SK-N-SH (cell line): Measurements from ENCODE around the gene NRIP2. TPM values are rescaled to one million over a fixed set of nuclear protein-coding genes. Genes with fewer than 3 reads are reported as not detected.

Source experiments
- CTCF ChIA-PET: fragments of 300-600, 350-600 bp; formaldehyde crosslinking; extraction: SDS; loops from one replicate; lab custom pipeline; 2021; lab: Yijun Ruan, JAX
- POLR2A ChIA-PET: fragments of 350-600 bp; sonication (Branson Sonifier 250); formaldehyde crosslinking; extraction: SDS; loops from one replicate; lab custom pipeline; 2020; ENCODE audit warnings: antibody characterized with exemption, inconsistent platforms; lab: Yijun Ruan, JAX
- DNase-seq: peaks from one replicate; pipeline ENCODE4 v3.0.0; 2012
- H2AFZ ChIP-seq: fragments of 200-600 bp; sonication (generic); 2 replicates; pipeline ENCODE4 v1.8.1; 2016; ENCODE audit warnings: antibody characterized with exemption, mild to moderate bottlenecking, low read depth
- H3F3A ChIP-seq: fragments of 200-600 bp; sonication (generic); replicated peaks from 2 replicates; pipeline ENCODE3; 2016; ENCODE audit warnings: antibody characterized with exemption, mild to moderate bottlenecking; ENCODE audit not compliant: insufficient read depth
- H3K27ac ChIP-seq, 2 experiments: fragments of 200-500 bp in 1 of 2; fragments of 200-600 bp in 1 of 2; sonication (Bioruptor generic) in 1 of 2; sonication (generic), shearing (Covaris generic) in 1 of 2; 2 replicates each; pipeline versions ENCODE4 v1.5.1 to v1.6.1; 2014 to 2016; ENCODE audit warnings: low read depth in 2 of 2, inconsistent platforms in 1 of 2, low read length in 1 of 2, mild to moderate bottlenecking in 1 of 2, mixed read lengths in 1 of 2
- H3K27me3 ChIP-seq: fragments of 200-600 bp; sonication (generic), shearing (Covaris generic); 2 replicates; pipeline ENCODE4 v1.6.1; 2016; ENCODE audit warnings: mixed run types; ENCODE audit not compliant: insufficient read depth
- H3K36me3 ChIP-seq, 2 experiments: fragments of 200-500 bp in 1 of 2; fragments of 200-600 bp in 1 of 2; sonication (Bioruptor generic) in 1 of 2; sonication (generic) in 1 of 2; replicated peaks in 1 of 2; 2 replicates each; pipeline versions ENCODE3 to v1.5.1; 2014 to 2016; ENCODE audit warnings: low read length in 1 of 2, mild to moderate bottlenecking in 1 of 2; ENCODE audit not compliant: insufficient read depth in 2 of 2, control insufficient read depth in 1 of 2
- H3K4me1 ChIP-seq, 2 experiments: fragments of 200-500 bp in 1 of 2; fragments of 200-600 bp in 1 of 2; sonication (Bioruptor generic) in 1 of 2; sonication (generic), shearing (Covaris generic) in 1 of 2; 2 replicates each; pipeline versions ENCODE4 v1.5.1 to v1.6.1; 2014 to 2016; ENCODE audit warnings: low read depth in 1 of 2, low read length in 1 of 2, mixed run types in 1 of 2; ENCODE audit not compliant: insufficient read depth in 2 of 2, control insufficient read depth in 1 of 2
- H3K4me2 ChIP-seq: fragments of 200-600 bp; sonication (generic), shearing (Covaris generic); 2 replicates; pipeline ENCODE4 v1.6.1; 2017; ENCODE audit warnings: mixed run types
- H3K4me3 ChIP-seq, 2 experiments: fragments of 200-500 bp in 1 of 2; fragments of 200-600 bp in 1 of 2; sonication (Bioruptor generic) in 1 of 2; sonication (generic), shearing (Covaris generic) in 1 of 2; 2 replicates each; pipeline versions ENCODE4 v1.5.1 to v1.8.1; 2014 to 2016; ENCODE audit warnings: low read depth in 2 of 2, inconsistent platforms in 1 of 2, low read length in 1 of 2, mild to moderate bottlenecking in 1 of 2, mixed read lengths in 1 of 2, moderate library complexity in 1 of 2
- H3K79me2 ChIP-seq: fragments of 200-600 bp; sonication (generic); 2 replicates; pipeline ENCODE4 v1.8.1; 2017; ENCODE audit warnings: mild to moderate bottlenecking; ENCODE audit not compliant: insufficient read depth
- H3K9ac ChIP-seq: fragments of 200-600 bp; sonication (generic); 2 replicates; pipeline ENCODE4 v1.6.1; 2017; ENCODE audit warnings: mixed run types
- H3K9me2 ChIP-seq: fragments of 200-600 bp; sonication (generic); 2 replicates; pipeline ENCODE4 v1.6.1; 2017; ENCODE audit warnings: mixed run types
- H3K9me3 ChIP-seq: fragments of 200-600 bp; sonication (generic); 2 replicates; pipeline ENCODE4 v1.6.1; 2017; ENCODE audit warnings: mixed run types, mild to moderate bottlenecking, moderate library complexity
- H4K20me1 ChIP-seq: fragments of 200-600 bp; sonication (generic); 2 replicates; pipeline ENCODE4 v1.6.1; 2017; ENCODE audit warnings: mild to moderate bottlenecking, mixed run types; ENCODE audit not compliant: insufficient read depth
- CHD2 ChIP-seq: fragments of 150-350 bp; IDR thresholded peaks from 2 replicates; pipeline ENCODE4 v1.6.1; 2018; ENCODE audit warnings: low read length; ENCODE audit not compliant: partially characterized antibody
- ELF1 ChIP-seq: IDR thresholded peaks from 2 replicates; pipeline ENCODE4 v1.4.0; 2012
- EP300 ChIP-seq, 2 experiments: IDR thresholded peaks; 2 replicates each; pipeline versions ENCODE4 v1.4.0 to v1.6.1; 2012; ENCODE audit warnings: borderline replicate concordance in 1 of 2, low read depth in 1 of 2, low read length in 1 of 2
- GATA2 ChIP-seq: sonication (generic); formaldehyde crosslinking; IDR thresholded peaks from 2 replicates; pipeline ENCODE4 v1.5.0; 2020; ENCODE audit warnings: mild to moderate bottlenecking, missing genetic modification reagents
- JUND ChIP-seq: IDR thresholded peaks from 2 replicates; pipeline ENCODE4 v1.4.0; 2012
- MEF2A ChIP-seq: IDR thresholded peaks from 2 replicates; pipeline ENCODE4 v1.4.0; 2012; ENCODE audit warnings: low read depth, borderline replicate concordance
- NFIC ChIP-seq: IDR thresholded peaks from 2 replicates; pipeline ENCODE4 v1.4.0; 2012; ENCODE audit warnings: borderline replicate concordance
- NRF1 ChIP-seq: IDR thresholded peaks from 2 replicates; pipeline ENCODE4 v1.6.1; 2012; ENCODE audit warnings: low read depth, mild to moderate bottlenecking, low read length
- RAD21 ChIP-seq: IDR thresholded peaks from 2 replicates; pipeline ENCODE4 v1.6.1; 2012; ENCODE audit warnings: mild to moderate bottlenecking, low read length
- RXRA ChIP-seq: IDR thresholded peaks from 2 replicates; pipeline ENCODE4 v1.4.0; 2012; ENCODE audit warnings: low read depth, mild to moderate bottlenecking, borderline replicate concordance
- SMC3 ChIP-seq: IDR thresholded peaks from 2 replicates; pipeline ENCODE4 v1.6.1; 2012; ENCODE audit warnings: low read depth, low read length, improper control_type of control experiment
- TCF12 ChIP-seq: IDR thresholded peaks from 2 replicates; pipeline ENCODE4 v1.4.0; 2012
- YY1 ChIP-seq: IDR thresholded peaks from 2 replicates; pipeline ENCODE4 v1.4.0; 2012; ENCODE audit warnings: low read depth, mild to moderate bottlenecking
- WGBS: methylation state at CpG from one replicate; pipeline ENCODE4 v1.1.6; 2017; ENCODE audit warnings: low lambda C conversion rate; 5-methylcytosine and 5-hydroxymethylcytosine counted together
- polyA plus RNA-seq, 3 experiments: library from polyadenylated mRNA; depleted of rRNA; stranded (reverse); fragments of >200 nt; gene quantifications; 2 replicates each; pipeline ENCODE4 v1.2.3, GENCODE V29; 2012
- TF ChIP-seq, protein P1 (sequence below): fragments of 150-350 bp; IDR thresholded peaks from 2 replicates; pipeline ENCODE4 v1.6.1; 2017; ENCODE audit warnings: antibody characterized with exemption, low read length, low read depth, borderline replicate concordance
- TF ChIP-seq, protein P2 (sequence below): fragments of 200-600 bp; sonication (generic); IDR thresholded peaks from 2 replicates; pipeline ENCODE4 v1.6.1; 2017; ENCODE audit warnings: antibody characterized with exemption, mild to moderate bottlenecking, moderate library complexity
- TF ChIP-seq, protein P3 (sequence below): IDR thresholded peaks from 2 replicates; pipeline ENCODE4; 2012
- TF ChIP-seq, protein P4 (sequence below): IDR thresholded peaks from 2 replicates; pipeline ENCODE4 v1.4.0; 2012; ENCODE audit warnings: low read depth
- TF ChIP-seq, protein P5 (sequence below): IDR thresholded peaks from 2 replicates; pipeline ENCODE4 v1.4.0; 2012; ENCODE audit warnings: low read depth, borderline replicate concordance
- TF ChIP-seq, protein P6 (sequence below): IDR thresholded peaks from 2 replicates; pipeline ENCODE4 v1.6.1; 2012; ENCODE audit warnings: mild to moderate bottlenecking, low read depth, low read length, moderate library complexity

NRIP2 gene
- polyA plus RNA-seq, 1 of the 3 experiments (the other 2 are of a cell fraction) = not detected

DNA sequence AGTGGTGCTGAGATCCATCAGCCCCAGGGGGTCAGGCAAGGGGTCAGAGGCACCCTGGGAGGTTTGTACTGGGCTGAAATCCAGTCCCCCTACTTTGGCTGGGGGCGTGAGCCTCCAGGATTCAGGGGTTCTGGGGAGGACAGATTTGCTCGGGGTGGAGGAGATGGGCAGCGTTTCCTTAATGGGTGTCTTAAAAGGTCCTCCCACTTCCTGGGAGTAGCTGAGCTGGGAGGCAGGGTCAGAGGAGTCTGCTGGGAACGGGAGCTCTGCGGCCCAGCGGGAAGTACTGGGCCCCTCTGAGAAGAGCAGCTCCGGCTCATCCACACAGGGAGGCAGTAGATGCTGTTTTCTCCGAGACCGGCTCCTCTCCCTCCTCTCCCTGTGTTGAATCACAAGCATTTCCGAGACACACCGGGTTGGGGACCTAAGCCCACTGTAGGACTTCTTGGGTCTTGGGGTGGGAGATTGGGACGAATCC lies 24.1 kb upstream of the NRIP2 start:
- no peaks in the 10 kb centered on the region; the same call in 1 of the 2 replicates for H3K79me2 ChIP-seq
- no peaks in the 10 kb centered on the region for H4K20me1 ChIP-seq
- DNase-seq = no peak
- no peaks in the 10 kb centered on the region for H3K4me1 ChIP-seq
- H3K9ac ChIP-seq = no peak overlapping the region
- TF ChIP-seq CHD2 (no peak), MEF2A (no peak), ELF1 (no peak), JUND (no peak), RXRA (no peak), TCF12 (no peak), RAD21 (no peak), EP300 (IDR thresholded peaks at IDR 0.05; ENCODE audit: borderline replicate concordance in 1 of 2, low read depth in 1 of 2, low read length in 1 of 2) (no peak), SMC3 (no peak), NRF1 (no peak), NFIC (no peak), GATA2 (CRISPR knock-in tag) (no peak), YY1 (no peak)
- TF ChIP-seq, protein P1, sequence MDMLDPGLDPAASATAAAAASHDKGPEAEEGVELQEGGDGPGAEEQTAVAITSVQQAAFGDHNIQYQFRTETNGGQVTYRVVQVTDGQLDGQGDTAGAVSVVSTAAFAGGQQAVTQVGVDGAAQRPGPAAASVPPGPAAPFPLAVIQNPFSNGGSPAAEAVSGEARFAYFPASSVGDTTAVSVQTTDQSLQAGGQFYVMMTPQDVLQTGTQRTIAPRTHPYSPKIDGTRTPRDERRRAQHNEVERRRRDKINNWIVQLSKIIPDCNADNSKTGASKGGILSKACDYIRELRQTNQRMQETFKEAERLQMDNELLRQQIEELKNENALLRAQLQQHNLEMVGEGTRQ = no peak
- TF ChIP-seq, protein P2, sequence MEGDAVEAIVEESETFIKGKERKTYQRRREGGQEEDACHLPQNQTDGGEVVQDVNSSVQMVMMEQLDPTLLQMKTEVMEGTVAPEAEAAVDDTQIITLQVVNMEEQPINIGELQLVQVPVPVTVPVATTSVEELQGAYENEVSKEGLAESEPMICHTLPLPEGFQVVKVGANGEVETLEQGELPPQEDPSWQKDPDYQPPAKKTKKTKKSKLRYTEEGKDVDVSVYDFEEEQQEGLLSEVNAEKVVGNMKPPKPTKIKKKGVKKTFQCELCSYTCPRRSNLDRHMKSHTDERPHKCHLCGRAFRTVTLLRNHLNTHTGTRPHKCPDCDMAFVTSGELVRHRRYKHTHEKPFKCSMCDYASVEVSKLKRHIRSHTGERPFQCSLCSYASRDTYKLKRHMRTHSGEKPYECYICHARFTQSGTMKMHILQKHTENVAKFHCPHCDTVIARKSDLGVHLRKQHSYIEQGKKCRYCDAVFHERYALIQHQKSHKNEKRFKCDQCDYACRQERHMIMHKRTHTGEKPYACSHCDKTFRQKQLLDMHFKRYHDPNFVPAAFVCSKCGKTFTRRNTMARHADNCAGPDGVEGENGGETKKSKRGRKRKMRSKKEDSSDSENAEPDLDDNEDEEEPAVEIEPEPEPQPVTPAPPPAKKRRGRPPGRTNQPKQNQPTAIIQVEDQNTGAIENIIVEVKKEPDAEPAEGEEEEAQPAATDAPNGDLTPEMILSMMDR = no peak
- TF ChIP-seq, protein P3, sequence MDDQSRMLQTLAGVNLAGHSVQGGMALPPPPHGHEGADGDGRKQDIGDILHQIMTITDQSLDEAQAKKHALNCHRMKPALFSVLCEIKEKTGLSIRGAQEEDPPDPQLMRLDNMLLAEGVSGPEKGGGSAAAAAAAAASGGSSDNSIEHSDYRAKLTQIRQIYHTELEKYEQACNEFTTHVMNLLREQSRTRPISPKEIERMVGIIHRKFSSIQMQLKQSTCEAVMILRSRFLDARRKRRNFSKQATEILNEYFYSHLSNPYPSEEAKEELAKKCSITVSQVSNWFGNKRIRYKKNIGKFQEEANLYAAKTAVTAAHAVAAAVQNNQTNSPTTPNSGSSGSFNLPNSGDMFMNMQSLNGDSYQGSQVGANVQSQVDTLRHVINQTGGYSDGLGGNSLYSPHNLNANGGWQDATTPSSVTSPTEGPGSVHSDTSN = no peak
- TF ChIP-seq, protein P4, sequence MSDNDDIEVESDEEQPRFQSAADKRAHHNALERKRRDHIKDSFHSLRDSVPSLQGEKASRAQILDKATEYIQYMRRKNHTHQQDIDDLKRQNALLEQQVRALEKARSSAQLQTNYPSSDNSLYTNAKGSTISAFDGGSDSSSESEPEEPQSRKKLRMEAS = no peak
- TF ChIP-seq, protein P5, sequence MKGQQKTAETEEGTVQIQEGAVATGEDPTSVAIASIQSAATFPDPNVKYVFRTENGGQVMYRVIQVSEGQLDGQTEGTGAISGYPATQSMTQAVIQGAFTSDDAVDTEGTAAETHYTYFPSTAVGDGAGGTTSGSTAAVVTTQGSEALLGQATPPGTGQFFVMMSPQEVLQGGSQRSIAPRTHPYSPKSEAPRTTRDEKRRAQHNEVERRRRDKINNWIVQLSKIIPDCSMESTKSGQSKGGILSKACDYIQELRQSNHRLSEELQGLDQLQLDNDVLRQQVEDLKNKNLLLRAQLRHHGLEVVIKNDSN = no peak
- TF ChIP-seq, protein P6, sequence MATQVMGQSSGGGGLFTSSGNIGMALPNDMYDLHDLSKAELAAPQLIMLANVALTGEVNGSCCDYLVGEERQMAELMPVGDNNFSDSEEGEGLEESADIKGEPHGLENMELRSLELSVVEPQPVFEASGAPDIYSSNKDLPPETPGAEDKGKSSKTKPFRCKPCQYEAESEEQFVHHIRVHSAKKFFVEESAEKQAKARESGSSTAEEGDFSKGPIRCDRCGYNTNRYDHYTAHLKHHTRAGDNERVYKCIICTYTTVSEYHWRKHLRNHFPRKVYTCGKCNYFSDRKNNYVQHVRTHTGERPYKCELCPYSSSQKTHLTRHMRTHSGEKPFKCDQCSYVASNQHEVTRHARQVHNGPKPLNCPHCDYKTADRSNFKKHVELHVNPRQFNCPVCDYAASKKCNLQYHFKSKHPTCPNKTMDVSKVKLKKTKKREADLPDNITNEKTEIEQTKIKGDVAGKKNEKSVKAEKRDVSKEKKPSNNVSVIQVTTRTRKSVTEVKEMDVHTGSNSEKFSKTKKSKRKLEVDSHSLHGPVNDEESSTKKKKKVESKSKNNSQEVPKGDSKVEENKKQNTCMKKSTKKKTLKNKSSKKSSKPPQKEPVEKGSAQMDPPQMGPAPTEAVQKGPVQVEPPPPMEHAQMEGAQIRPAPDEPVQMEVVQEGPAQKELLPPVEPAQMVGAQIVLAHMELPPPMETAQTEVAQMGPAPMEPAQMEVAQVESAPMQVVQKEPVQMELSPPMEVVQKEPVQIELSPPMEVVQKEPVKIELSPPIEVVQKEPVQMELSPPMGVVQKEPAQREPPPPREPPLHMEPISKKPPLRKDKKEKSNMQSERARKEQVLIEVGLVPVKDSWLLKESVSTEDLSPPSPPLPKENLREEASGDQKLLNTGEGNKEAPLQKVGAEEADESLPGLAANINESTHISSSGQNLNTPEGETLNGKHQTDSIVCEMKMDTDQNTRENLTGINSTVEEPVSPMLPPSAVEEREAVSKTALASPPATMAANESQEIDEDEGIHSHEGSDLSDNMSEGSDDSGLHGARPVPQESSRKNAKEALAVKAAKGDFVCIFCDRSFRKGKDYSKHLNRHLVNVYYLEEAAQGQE = no peak
- 100% methylated on average over 2 of the region's 12 CpGs for WGBS
- no peaks in the 10 kb centered on the region for H3K9me2 ChIP-seq
- H3K4me2 ChIP-seq = no peak overlapping the region
- H2AFZ ChIP-seq = no peak overlapping the region
- no peak overlapping the region for H3K27ac ChIP-seq
- ChIA-PET POLR2A (no interaction called here), CTCF (interaction anchor here (1.0 to 1.5 kb wide), 2 partner anchors 45 to 85 kb away, joined by 4 to 7 read pairs; no protein-coding TSS in a partner anchor)
- no peak overlapping the region for H3K4me3 ChIP-seq
- H3K9me3 ChIP-seq = no peaks in the 10 kb centered on the region
- H3K27me3 ChIP-seq = no peaks in the 10 kb centered on the region
- peaks cover 9% of the 10 kb centered on the region for H3F3A ChIP-seq
- H3K36me3 ChIP-seq = peaks cover 4 to 18% of the 10 kb centered on the region in 2 experiments
